Astrocyte (in vitro differentiated cells and primary cell): ENCODE measurements around the gene ENTHD1. TPM values are rescaled to one million over a fixed set of nuclear protein-coding genes. Genes with fewer than 3 reads are reported as not detected.

ENCODE experiments used
- DNase-seq: peaks from one replicate; pipeline ENCODE4 v3.0.0-alpha.2; 2010; ENCODE audit warnings: low read depth
- FAIRE-seq: peaks from 2 replicates; lab custom pipeline; 2011; peaks lifted over from hg19 to GRCh38; lab: Jason Lieb, UNC
- H2AFZ ChIP-seq: 2 replicates; pipeline ENCODE4 v1.6.0; 2012; ENCODE audit warnings: low read depth, low read length, inconsistent platforms
- H3K27ac ChIP-seq: 2 replicates; pipeline ENCODE4 v1.5.1; 2011; ENCODE audit warnings: low read depth, low read length, inconsistent platforms
- H3K27me3 ChIP-seq: 2 replicates; pipeline ENCODE4 v1.6.0; 2011; ENCODE audit warnings: low read length, inconsistent platforms; ENCODE audit not compliant: insufficient read depth
- H3K36me3 ChIP-seq: 2 replicates; pipeline ENCODE4 v1.5.1; 2011; ENCODE audit warnings: low read length, inconsistent platforms; ENCODE audit not compliant: insufficient read depth
- H3K4me1 ChIP-seq: 2 replicates; pipeline ENCODE4 v1.5.1; 2011; ENCODE audit warnings: low read length, inconsistent platforms; ENCODE audit not compliant: insufficient read depth
- H3K4me2 ChIP-seq: 2 replicates; pipeline ENCODE4 v1.6.0; 2012; ENCODE audit warnings: low read length, inconsistent platforms
- H3K4me3 ChIP-seq: 2 replicates; pipeline ENCODE4 v1.5.1; 2011; ENCODE audit warnings: low read depth, mild to moderate bottlenecking, low read length, inconsistent platforms; ENCODE audit not compliant: insufficient read depth
- H3K79me2 ChIP-seq: 2 replicates; pipeline ENCODE4 v1.6.0; 2012; ENCODE audit warnings: mild to moderate bottlenecking, low read length, inconsistent platforms; ENCODE audit not compliant: insufficient read depth
- H3K9ac ChIP-seq: 2 replicates; pipeline ENCODE4 v1.6.0; 2012; ENCODE audit warnings: mild to moderate bottlenecking, low read length, inconsistent platforms
- H3K9me3 ChIP-seq: 2 replicates; pipeline ENCODE4 v1.5.1; 2012; ENCODE audit warnings: low read depth, mild to moderate bottlenecking, low read length, inconsistent platforms; ENCODE audit not compliant: insufficient read depth
- H4K20me1 ChIP-seq: 2 replicates; pipeline ENCODE4 v1.6.0; 2012; ENCODE audit warnings: low read length, inconsistent platforms; ENCODE audit not compliant: insufficient read depth
- H3K27ac Mint-ChIP-seq: one replicate; pipeline ENCODE4 v1.8.0; 2021; ENCODE audit warnings: mild to moderate bottlenecking, mixed read lengths; ENCODE audit not compliant: unreplicated experiment
- H3K27me3 Mint-ChIP-seq: one replicate; pipeline ENCODE4 v1.8.0; 2021; ENCODE audit warnings: low read depth, mixed read lengths; ENCODE audit not compliant: unreplicated experiment
- H3K36me3 Mint-ChIP-seq: one replicate; pipeline ENCODE4 v1.8.0; 2021; ENCODE audit warnings: low read depth, mixed read lengths; ENCODE audit not compliant: unreplicated experiment
- H3K4me1 Mint-ChIP-seq: one replicate; pipeline ENCODE4 v1.8.0; 2021; ENCODE audit warnings: low read depth, mixed read lengths; ENCODE audit not compliant: unreplicated experiment
- H3K4me3 Mint-ChIP-seq: one replicate; pipeline ENCODE4 v1.8.0; 2021; ENCODE audit warnings: mild to moderate bottlenecking, moderate library complexity, mixed read lengths; ENCODE audit not compliant: unreplicated experiment
- H3K9me3 Mint-ChIP-seq: one replicate; pipeline ENCODE4 v1.8.0; 2021; ENCODE audit warnings: mild to moderate bottlenecking, mixed read lengths; ENCODE audit not compliant: unreplicated experiment
- CTCF ChIP-seq: IDR thresholded peaks from 2 replicates; pipeline ENCODE4 v1.5.1; 2011; ENCODE audit warnings: low read depth, mild to moderate bottlenecking, inconsistent platforms, low read length, moderate library complexity; ENCODE audit not compliant: insufficient read depth
- EZH2 ChIP-seq: IDR thresholded peaks from 2 replicates; pipeline ENCODE4 v1.6.1; 2012; ENCODE audit warnings: mild to moderate bottlenecking, low read length, inconsistent platforms; ENCODE audit not compliant: insufficient read depth
- total RNA-seq: library from RNA; stranded (reverse); gene quantifications from 2 replicates; pipeline ENCODE4 v1.2.1, GENCODE V29; 2021

ENTHD1 gene
- total RNA-seq, 1 donor from 2014 or later: not detected

- no peak for DNase-seq
- no peak for FAIRE-seq
Measured at GRCh38 chr22:39901565-39902146, 8.1 kb upstream of the ENTHD1 start.

GRCh38 chr22:39900306-39901227 is 7.0 kb upstream of the ENTHD1 start, which contains the start of gene GRAP2:
Gene GRAP2, plus strand, starts transcription at chr22:39901084. Its CDS starts 46,023 bp downstream, at chr22:39947107.
- peaks cover 21% of the 10 kb centered on the region for H3K27me3 ChIP-seq
- FAIRE-seq: no peak
- Mint-ChIP-seq H3K9me3 (no peaks in the 10 kb centered on the region), H3K36me3 (peaks cover 2% of the 10 kb centered on the region), H3K4me1 (peaks cover 8% of the 10 kb centered on the region), H3K27me3 (peaks cover 19% of the 10 kb centered on the region), H3K27ac (peak within 1 kb of the TSS; percentile 70), H3K4me3 (no peak within 1 kb of the TSS)
- H3K4me2 ChIP-seq: no peak within 1 kb of the TSS
- no peaks in the 10 kb centered on the region for H4K20me1 ChIP-seq
- no peaks in the 10 kb centered on the region for H3K79me2 ChIP-seq
- no peak within 1 kb of the TSS for H3K27ac ChIP-seq
- no peak for TF ChIP-seq EZH2
- TF ChIP-seq CTCF: no peak
- no peak within 1 kb of the TSS for H3K4me3 ChIP-seq
- H2AFZ ChIP-seq: no peak within 1 kb of the TSS
- no peaks in the 10 kb centered on the region for H3K9me3 ChIP-seq
- H3K4me1 ChIP-seq: no peaks in the 10 kb centered on the region
- no peaks in the 10 kb centered on the region for H3K36me3 ChIP-seq
- no peak for DNase-seq
- H3K9ac ChIP-seq: no peak within 1 kb of the TSS

More at GRCh38 chr22:39901565-39902146, 8.1 kb upstream of the ENTHD1 start:
- Histone ChIP-seq H3K4me1 (no peaks in the 10 kb centered on the region), H3K4me3 (no peak overlapping the region), H3K9me3 (no peaks in the 10 kb centered on the region), H3K9ac (no peak overlapping the region), H2AFZ (no peak overlapping the region), H3K79me2 (no peaks in the 10 kb centered on the region), H3K36me3 (no peaks in the 10 kb centered on the region), H3K27ac (no peak overlapping the region), H4K20me1 (no peaks in the 10 kb centered on the region), H3K4me2 (no peak overlapping the region), H3K27me3 (peaks cover 15% of the 10 kb centered on the region)
- no peaks in the 10 kb centered on the region for H3K9me3 Mint-ChIP-seq
- H3K36me3 Mint-ChIP-seq: peaks cover 2% of the 10 kb centered on the region
- H3K4me1 Mint-ChIP-seq: peaks cover 8% of the 10 kb centered on the region
- peaks cover 19% of the 10 kb centered on the region for H3K27me3 Mint-ChIP-seq
- no peak overlapping the region for H3K27ac Mint-ChIP-seq
- H3K4me3 Mint-ChIP-seq: no peak overlapping the region
- TF ChIP-seq CTCF (no peak), EZH2 (no peak)
